Fibroblast of mammary gland (primary cell): Measurements from ENCODE around the gene INSYN2B.

Source experiments
- DNase-seq: peaks from one replicate; pipeline ENCODE4 v3.0.0-alpha.2; 2010; ENCODE audit warnings: low read depth
- H3K4me3 ChIP-seq: 2 replicates; pipeline ENCODE4 v1.5.1; 2011; ENCODE audit warnings: low read depth, mild to moderate bottlenecking, low read length, moderate library complexity; ENCODE audit not compliant: control insufficient read depth
- TF ChIP-seq, protein P1 (sequence below): conservative IDR thresholded peaks from 2 replicates; pipeline ENCODE4 v1.5.1; 2011; ENCODE audit warnings: low read depth, low read length, inconsistent platforms; ENCODE audit not compliant: control insufficient read depth, insufficient read depth

The INSYN2B gene

GRCh38 chr5:169980418-169981053 lies at the start of gene INSYN2B:
Gene INSYN2B (minus strand): TSS chr5:169980495. CDS start chr5:169883898, 96,597 bp downstream.
- peak within 1 kb of the TSS; percentile 54 for H3K4me3 ChIP-seq
- TF ChIP-seq, protein P1, sequence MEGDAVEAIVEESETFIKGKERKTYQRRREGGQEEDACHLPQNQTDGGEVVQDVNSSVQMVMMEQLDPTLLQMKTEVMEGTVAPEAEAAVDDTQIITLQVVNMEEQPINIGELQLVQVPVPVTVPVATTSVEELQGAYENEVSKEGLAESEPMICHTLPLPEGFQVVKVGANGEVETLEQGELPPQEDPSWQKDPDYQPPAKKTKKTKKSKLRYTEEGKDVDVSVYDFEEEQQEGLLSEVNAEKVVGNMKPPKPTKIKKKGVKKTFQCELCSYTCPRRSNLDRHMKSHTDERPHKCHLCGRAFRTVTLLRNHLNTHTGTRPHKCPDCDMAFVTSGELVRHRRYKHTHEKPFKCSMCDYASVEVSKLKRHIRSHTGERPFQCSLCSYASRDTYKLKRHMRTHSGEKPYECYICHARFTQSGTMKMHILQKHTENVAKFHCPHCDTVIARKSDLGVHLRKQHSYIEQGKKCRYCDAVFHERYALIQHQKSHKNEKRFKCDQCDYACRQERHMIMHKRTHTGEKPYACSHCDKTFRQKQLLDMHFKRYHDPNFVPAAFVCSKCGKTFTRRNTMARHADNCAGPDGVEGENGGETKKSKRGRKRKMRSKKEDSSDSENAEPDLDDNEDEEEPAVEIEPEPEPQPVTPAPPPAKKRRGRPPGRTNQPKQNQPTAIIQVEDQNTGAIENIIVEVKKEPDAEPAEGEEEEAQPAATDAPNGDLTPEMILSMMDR, result peak; percentile 74
- DNase-seq, result peak; percentile 88

- TF ChIP-seq, protein P1, result no peak
- no peak overlapping the region for H3K4me3 ChIP-seq
- DNase-seq, result peak; percentile 15
Observed at GRCh38 chr5:170028124-170028523, 47.8 kb upstream of the INSYN2B start.

DNA sequence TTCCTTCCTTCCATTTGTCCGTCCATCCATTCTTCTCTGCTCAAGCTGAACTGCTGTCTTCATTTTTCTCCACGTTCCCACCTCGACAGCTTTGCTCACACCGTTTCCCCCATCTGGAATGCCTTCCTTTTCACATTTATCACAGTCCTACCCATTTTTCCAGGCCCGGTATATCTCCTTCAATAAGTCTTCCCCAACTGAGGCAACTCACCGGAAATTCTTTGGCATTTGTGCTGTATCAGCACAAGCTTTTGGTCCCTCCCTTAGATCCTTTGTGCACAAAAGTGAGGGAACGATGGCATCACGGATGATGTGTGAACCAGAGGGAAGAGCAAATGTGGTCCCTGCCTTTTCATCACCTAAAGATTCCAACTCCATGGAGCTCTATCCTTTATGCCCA lies 45.6 kb upstream of the INSYN2B start:
- TF ChIP-seq, protein P1, result no peak
- no peak for DNase-seq
- H3K4me3 ChIP-seq, result no peak overlapping the region

- no peak overlapping the region for H3K4me3 ChIP-seq
- TF ChIP-seq, protein P1, result no peak
- DNase-seq, result no peak
Observed at GRCh38 chr5:170021506-170021905, 41.2 kb upstream of the INSYN2B start.

- no peak for DNase-seq
- TF ChIP-seq, protein P1, result no peak
- H3K4me3 ChIP-seq, result no peak overlapping the region
Observed at GRCh38 chr5:170020423-170020822, 40.1 kb upstream of the INSYN2B start.

DNA sequence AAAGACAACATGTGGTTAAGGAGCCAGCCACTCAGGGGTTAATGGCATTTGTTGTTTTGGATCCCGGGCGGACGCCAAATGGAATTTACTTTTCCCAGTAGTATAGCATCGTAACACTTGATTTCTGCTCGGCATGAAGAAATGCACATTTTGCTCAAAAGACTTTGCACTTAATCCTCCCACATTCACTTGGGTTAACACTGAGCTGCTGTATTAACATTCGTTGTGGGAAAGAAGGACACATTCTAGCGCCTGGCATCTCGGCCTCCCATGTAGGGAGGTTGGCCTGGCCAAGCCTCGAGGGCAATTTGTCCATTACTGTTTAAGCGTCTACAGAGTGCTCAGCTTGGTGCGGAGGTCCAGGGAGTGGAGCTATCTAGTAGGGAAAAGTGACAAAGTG lies 32.3 kb upstream of the INSYN2B start:
- no peak for DNase-seq
- TF ChIP-seq, protein P1, result no peak
- H3K4me3 ChIP-seq, result no peak overlapping the region
